Measurements from ENCODE around the gene CAMK4. TPM values are rescaled to one million over a fixed set of nuclear protein-coding genes. Genes with fewer than 3 reads are reported as not detected.

The CAMK4 gene
- total RNA-seq, 4 donors from 2014 or later: 0.45 to 2.5 (median 1.4) TPM

DNA sequence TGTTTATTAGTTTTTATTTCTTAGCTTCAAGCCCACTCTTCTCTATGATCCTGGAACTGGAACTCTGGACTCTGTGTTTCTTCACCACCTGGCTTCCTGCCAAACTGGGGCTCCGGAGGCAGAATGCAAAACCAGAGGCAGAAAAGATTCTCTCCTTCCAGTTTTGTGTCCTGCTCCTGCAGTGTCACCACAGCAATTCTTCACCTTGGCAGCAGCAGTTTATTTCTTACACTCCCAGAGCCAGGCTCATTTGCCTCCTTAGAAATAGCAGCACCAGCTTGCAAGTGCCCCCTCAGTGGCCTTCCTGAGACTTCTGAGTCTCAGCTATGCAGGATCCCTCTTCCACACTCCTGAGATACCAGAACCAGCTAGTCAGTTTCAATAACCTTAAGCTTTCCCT is 26.7 kb upstream of the CAMK4 start:
- no peak overlapping the region for H3K4me3 ChIP-seq (replicated peaks in 1 of 3)
- H3K27me3 ChIP-seq: no peaks in the 10 kb centered on the region
- intact Hi-C loops (cut with DNase I): no loop called here
- no peaks in the 10 kb centered on the region for H3K9me3 ChIP-seq
- H3K36me3 ChIP-seq: no peaks in the 10 kb centered on the region
- H3K4me1 ChIP-seq: no peaks in the 10 kb centered on the region
- 9 to 11% methylated on average over 1 of the region's 1 CpG for WGBS, 2 donors
- no peak overlapping the region for H3K27ac ChIP-seq
- DNase-seq: no peak
- no peak for TF ChIP-seq POLR2A (IDR thresholded peaks at IDR 0.05)
- TF ChIP-seq, protein P1, sequence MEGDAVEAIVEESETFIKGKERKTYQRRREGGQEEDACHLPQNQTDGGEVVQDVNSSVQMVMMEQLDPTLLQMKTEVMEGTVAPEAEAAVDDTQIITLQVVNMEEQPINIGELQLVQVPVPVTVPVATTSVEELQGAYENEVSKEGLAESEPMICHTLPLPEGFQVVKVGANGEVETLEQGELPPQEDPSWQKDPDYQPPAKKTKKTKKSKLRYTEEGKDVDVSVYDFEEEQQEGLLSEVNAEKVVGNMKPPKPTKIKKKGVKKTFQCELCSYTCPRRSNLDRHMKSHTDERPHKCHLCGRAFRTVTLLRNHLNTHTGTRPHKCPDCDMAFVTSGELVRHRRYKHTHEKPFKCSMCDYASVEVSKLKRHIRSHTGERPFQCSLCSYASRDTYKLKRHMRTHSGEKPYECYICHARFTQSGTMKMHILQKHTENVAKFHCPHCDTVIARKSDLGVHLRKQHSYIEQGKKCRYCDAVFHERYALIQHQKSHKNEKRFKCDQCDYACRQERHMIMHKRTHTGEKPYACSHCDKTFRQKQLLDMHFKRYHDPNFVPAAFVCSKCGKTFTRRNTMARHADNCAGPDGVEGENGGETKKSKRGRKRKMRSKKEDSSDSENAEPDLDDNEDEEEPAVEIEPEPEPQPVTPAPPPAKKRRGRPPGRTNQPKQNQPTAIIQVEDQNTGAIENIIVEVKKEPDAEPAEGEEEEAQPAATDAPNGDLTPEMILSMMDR (IDR thresholded peaks at IDR 0.05): no peak

DNA sequence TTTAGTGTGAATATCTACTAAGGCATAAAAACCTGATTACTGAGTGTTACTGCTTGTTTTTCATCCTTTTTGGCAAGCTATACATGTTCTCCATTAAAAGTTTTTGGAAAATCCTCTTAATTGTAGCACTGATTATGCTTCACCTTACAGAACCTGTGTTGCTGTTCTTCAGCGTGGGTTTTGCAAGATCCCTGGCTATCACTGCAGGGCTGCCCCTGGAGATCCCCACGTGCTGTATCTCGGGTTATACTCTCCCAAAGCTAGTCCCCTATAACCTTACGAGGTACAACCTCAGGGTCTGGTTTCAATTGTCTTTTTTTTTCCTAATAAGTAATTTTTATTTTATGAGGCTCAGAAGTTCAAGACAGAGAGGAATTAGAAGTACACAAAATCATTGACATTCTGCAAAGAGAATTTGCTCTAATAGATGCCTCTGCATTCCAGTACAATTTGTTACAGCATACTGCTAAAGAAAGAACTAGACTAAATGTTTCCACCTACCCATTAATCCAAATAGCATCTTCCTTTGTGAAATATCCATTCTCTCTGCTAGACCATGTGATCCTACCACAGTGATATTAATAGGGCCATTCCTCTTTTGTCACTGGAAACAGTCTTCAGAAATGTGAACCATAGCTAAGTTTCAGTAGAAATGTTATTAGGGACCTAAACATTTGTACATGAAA is 25.8 kb upstream of the CAMK4 start:
- Histone ChIP-seq H3K36me3 (no peaks in the 10 kb centered on the region), H3K27ac (no peak overlapping the region), H3K4me1 (no peaks in the 10 kb centered on the region), H3K27me3 (no peaks in the 10 kb centered on the region), H3K4me3 (replicated peaks in 1 of 3) (no peak overlapping the region), H3K9me3 (no peaks in the 10 kb centered on the region)
- intact Hi-C loops (cut with DNase I): no loop called here
- no peak for DNase-seq
- no peak for TF ChIP-seq POLR2A (IDR thresholded peaks at IDR 0.05)
- TF ChIP-seq, protein P1 (IDR thresholded peaks at IDR 0.05): no peak
- WGBS, 2 donors: 80 to 84% methylated on average over 4 of the region's 4 CpGs

DNA sequence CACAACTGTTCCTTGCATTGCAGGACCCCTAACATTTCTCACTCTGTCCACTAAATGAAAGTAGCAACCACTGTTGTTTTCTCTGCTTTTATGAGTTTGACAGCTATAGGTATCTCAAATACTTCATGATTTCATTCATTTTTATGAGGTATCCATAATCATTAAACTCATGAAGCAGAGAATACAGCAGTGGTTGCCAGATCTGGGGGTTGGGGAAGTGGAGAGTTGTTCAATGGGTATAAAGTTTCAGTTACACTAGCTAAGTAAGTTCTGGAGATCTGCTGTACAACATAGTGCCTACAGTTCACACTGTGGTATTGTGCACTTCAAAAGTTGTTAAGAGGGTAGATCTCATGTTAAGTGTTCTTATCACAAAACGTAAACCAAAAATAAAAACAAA is 23.4 kb upstream of the CAMK4 start:
- Histone ChIP-seq H3K4me3 (replicated peaks in 1 of 3) (no peak overlapping the region), H3K27ac (no peak overlapping the region), H3K4me1 (no peaks in the 10 kb centered on the region), H3K36me3 (no peaks in the 10 kb centered on the region), H3K27me3 (no peaks in the 10 kb centered on the region), H3K9me3 (no peaks in the 10 kb centered on the region)
- DNase-seq: no peak
- intact Hi-C loops (cut with DNase I): no loop called here
- 48 to 64% methylated on average over 1 of the region's 1 CpG for WGBS, 2 donors
- TF ChIP-seq, protein P1 (IDR thresholded peaks at IDR 0.05): no peak
- no peak for TF ChIP-seq POLR2A (IDR thresholded peaks at IDR 0.05)

DNA sequence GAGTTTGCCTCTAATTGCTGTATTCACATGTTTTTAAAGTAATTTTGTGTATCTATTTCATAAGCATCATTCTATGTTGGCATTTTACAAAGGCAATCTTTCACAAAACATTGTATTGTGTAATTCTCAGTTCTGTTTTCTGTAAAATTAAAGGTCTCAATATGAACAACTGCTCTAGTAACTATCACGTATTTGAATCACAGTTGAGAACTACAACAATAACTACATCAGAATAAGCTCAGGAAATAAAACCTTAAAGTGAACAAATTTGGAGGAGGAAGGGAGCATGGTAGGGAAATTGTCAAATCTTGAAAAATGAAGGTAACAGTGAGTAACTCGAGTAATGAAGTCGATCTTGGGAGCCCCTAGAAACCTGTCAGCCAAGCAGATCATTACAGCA is 22.5 kb upstream of the CAMK4 start:
- intact Hi-C loops (cut with DNase I): no loop called here
- no peaks in the 10 kb centered on the region for H3K4me1 ChIP-seq
- WGBS, 2 donors: 78 to 79% methylated on average over 3 of the region's 3 CpGs
- no peaks in the 10 kb centered on the region for H3K9me3 ChIP-seq
- H3K27ac ChIP-seq: no peak overlapping the region
- H3K27me3 ChIP-seq: no peaks in the 10 kb centered on the region
- no peak for DNase-seq
- H3K4me3 ChIP-seq (replicated peaks in 1 of 3): no peak overlapping the region
- no peaks in the 10 kb centered on the region for H3K36me3 ChIP-seq
- TF ChIP-seq, protein P1 (IDR thresholded peaks at IDR 0.05): no peak
- no peak for TF ChIP-seq POLR2A (IDR thresholded peaks at IDR 0.05)

DNA sequence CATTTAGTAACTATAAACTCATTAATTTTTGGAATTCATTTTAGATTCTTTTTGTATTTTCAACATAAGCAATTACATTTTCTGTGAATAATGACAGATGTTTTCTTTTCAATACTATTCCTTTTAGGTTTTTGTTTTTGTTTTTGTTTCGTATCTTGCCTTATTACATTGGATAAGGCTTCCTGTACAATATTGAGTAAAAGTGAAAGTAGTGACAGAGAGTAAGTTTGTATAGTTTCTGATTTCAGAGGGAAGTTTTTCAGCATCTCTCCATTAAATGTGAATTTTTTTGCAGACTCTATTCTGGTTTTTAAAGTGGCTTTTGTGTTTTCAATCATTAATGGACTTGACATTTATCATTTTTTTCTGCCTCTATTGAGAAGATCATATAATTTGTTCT is 12.8 kb upstream of the CAMK4 start:
- Histone ChIP-seq H3K27me3 (no peaks in the 10 kb centered on the region), H3K27ac (no peak overlapping the region), H3K36me3 (no peaks in the 10 kb centered on the region), H3K9me3 (no peaks in the 10 kb centered on the region), H3K4me1 (no peaks in the 10 kb centered on the region), H3K4me3 (replicated peaks in 1 of 3) (no peak overlapping the region)
- TF ChIP-seq POLR2A (IDR thresholded peaks at IDR 0.05): no peak
- DNase-seq: no peak
- intact Hi-C loops (cut with DNase I): no loop called here
- 44 to 63% methylated on average over 1 of the region's 1 CpG for WGBS, 2 donors

Data from thyroid gland (tissue), 4 donors.